Mesenchymal stem cell (in vitro differentiated cells and primary cell): Measurements from ENCODE around the gene IGFL4.
A peak's percentile ranks its signal among the peaks of the same experiment; 100 is the strongest.

Experiments
- DNase-seq: peaks from one replicate; pipeline ENCODE4 v3.0.0-alpha.2; 2013
- H2AFZ ChIP-seq: one replicate; pipeline ENCODE4 v1.6.1; 2013; ENCODE audit warnings: low read depth, mild to moderate bottlenecking, control low read depth, inconsistent platforms, low read length, moderate library complexity
- H2AK5ac ChIP-seq: 2 replicates; pipeline ENCODE4 v1.6.1; 2013; ENCODE audit warnings: low read length, moderate library complexity, mild to moderate bottlenecking, inconsistent platforms; ENCODE audit not compliant: severe bottlenecking
- H2BK120ac ChIP-seq: one replicate; pipeline ENCODE4 v1.6.1; 2013; ENCODE audit warnings: low read depth, mild to moderate bottlenecking, inconsistent platforms, low read length, moderate library complexity
- H2BK12ac ChIP-seq, 2 experiments: one replicate each; pipeline ENCODE4 v1.6.1; 2013; ENCODE audit warnings: inconsistent platforms in 2 of 2, low read length in 2 of 2, mild to moderate bottlenecking in 2 of 2, moderate library complexity in 2 of 2, control low read depth in 1 of 2
- H2BK15ac ChIP-seq: one replicate; pipeline ENCODE4 v1.6.1; 2013; ENCODE audit warnings: mild to moderate bottlenecking, low read depth, inconsistent platforms; ENCODE audit not compliant: poor library complexity, severe bottlenecking
- H2BK5ac ChIP-seq: 2 replicates; pipeline ENCODE4 v1.6.1; 2013; ENCODE audit warnings: low read depth, mild to moderate bottlenecking, low read length, control low read depth, inconsistent platforms; ENCODE audit not compliant: poor library complexity, severe bottlenecking
- H3K14ac ChIP-seq, 2 experiments: one replicate each; pipeline ENCODE4 v1.6.1; 2013; ENCODE audit warnings: inconsistent platforms in 2 of 2, low read length in 2 of 2, control low read depth in 1 of 2, mild to moderate bottlenecking in 1 of 2, moderate library complexity in 1 of 2
- H3K18ac ChIP-seq, 2 experiments: one replicate each; pipeline ENCODE4 v1.6.1; 2013; ENCODE audit warnings: inconsistent platforms in 2 of 2, low read length in 2 of 2, control low read depth in 1 of 2, low read depth in 1 of 2, mild to moderate bottlenecking in 1 of 2
- H3K23ac ChIP-seq, 2 experiments: one replicate each; pipeline ENCODE4 v1.6.1; 2013; ENCODE audit warnings: inconsistent platforms in 2 of 2, low read length in 2 of 2, mild to moderate bottlenecking in 2 of 2, moderate library complexity in 2 of 2, control low read depth in 1 of 2
- H3K27ac ChIP-seq: 2 replicates; pipeline ENCODE4 v1.5.1; 2013; ENCODE audit warnings: mild to moderate bottlenecking, moderate library complexity, low read length, control low read depth, inconsistent platforms; ENCODE audit not compliant: poor library complexity, severe bottlenecking
- H3K27me3 ChIP-seq, 2 experiments: 2 replicates each; pipeline versions ENCODE4 v1.6.1 to v1.7.0; 2013; ENCODE audit warnings: low read length in 2 of 2, mild to moderate bottlenecking in 2 of 2, moderate library complexity in 2 of 2, control low read depth in 1 of 2, inconsistent platforms in 1 of 2; ENCODE audit not compliant: control insufficient read depth in 1 of 2, insufficient read depth in 1 of 2
- H3K36me3 ChIP-seq, 2 experiments: 2 replicates each; pipeline versions ENCODE4 v1.6.1 to v1.7.0; 2013; ENCODE audit warnings: low read length in 2 of 2, control low read depth in 1 of 2, inconsistent platforms in 1 of 2, low read depth in 1 of 2, mild to moderate bottlenecking in 1 of 2; ENCODE audit not compliant: insufficient read depth in 2 of 2, control insufficient read depth in 1 of 2
- H3K4ac ChIP-seq, 2 experiments: one replicate each; pipeline ENCODE4 v1.6.1; 2013; ENCODE audit warnings: inconsistent platforms in 2 of 2, low read length in 2 of 2, mild to moderate bottlenecking in 2 of 2, moderate library complexity in 2 of 2, control low read depth in 1 of 2, low read depth in 1 of 2
- H3K4me1 ChIP-seq: 2 replicates; pipeline ENCODE4 v1.6.1; 2013; ENCODE audit warnings: low read depth, low read length, control low read depth; ENCODE audit not compliant: control insufficient read depth, insufficient read depth
- H3K4me2 ChIP-seq: 2 replicates; pipeline ENCODE4 v1.6.1; 2013; ENCODE audit warnings: low read length, mild to moderate bottlenecking, inconsistent platforms; ENCODE audit not compliant: poor library complexity, severe bottlenecking
- H3K4me3 ChIP-seq, 2 experiments: 2 replicates each; pipeline versions ENCODE4 v1.5.1 to v1.7.0; 2013; ENCODE audit warnings: low read length in 2 of 2, mild to moderate bottlenecking in 2 of 2, control low read depth in 1 of 2, low read depth in 1 of 2; ENCODE audit not compliant: insufficient read depth in 1 of 2
- H3K79me1 ChIP-seq: replicated peaks from 2 replicates; pipeline ENCODE4 v1.6.1; 2013; ENCODE audit warnings: mild to moderate bottlenecking, control low read depth, low read length, inconsistent platforms; ENCODE audit not compliant: poor library complexity, severe bottlenecking
- H3K9ac ChIP-seq: 2 replicates; pipeline ENCODE4 v1.7.0; 2013; ENCODE audit warnings: mild to moderate bottlenecking, low read length, moderate library complexity
- H3K9me3 ChIP-seq: 2 replicates; pipeline ENCODE4 v1.7.0; 2013; ENCODE audit warnings: mild to moderate bottlenecking, low read length; ENCODE audit not compliant: control insufficient read depth
- H4K8ac ChIP-seq: one replicate; pipeline ENCODE4 v1.6.1; 2013; ENCODE audit warnings: inconsistent platforms, mild to moderate bottlenecking, low read length, moderate library complexity
- H4K91ac ChIP-seq: one replicate; pipeline ENCODE4 v1.6.1; 2013; ENCODE audit warnings: mild to moderate bottlenecking, low read length, inconsistent platforms
- WGBS: methylation state at CpG from one replicate; pipeline ENCODE4 v1.1.7; 2013; ENCODE audit warnings: mixed read lengths; 5-methylcytosine and 5-hydroxymethylcytosine counted together

Gene IGFL4

DNA sequence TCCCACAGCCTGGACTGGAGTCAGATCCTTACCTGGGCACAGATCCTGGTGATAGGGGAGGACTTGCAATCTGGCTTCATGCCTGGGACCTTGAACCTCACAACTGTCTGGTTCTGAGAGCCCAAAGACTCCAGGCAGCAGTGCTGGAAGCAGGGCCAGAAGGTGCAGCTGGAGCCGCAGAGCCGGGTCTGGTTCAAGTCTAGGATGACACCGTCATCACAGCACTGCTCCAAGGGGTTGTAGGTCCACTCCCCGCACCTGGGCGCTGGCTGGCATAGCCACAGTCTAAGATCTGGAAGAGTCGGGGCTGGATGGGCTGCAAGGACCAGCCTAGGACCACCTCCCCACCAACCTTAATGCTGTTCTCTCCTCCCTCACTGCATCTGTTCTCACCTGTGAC is 677 bp downstream of the IGFL4 start:
- Histone ChIP-seq H2AK5ac (no peak overlapping the region), H4K8ac (no peak overlapping the region), H3K36me3 (no peaks in the 10 kb centered on the region), H3K4me3 (no peak overlapping the region), H3K27me3 (peaks cover 54 to 74% of the 10 kb centered on the region in 2 experiments), H3K4ac (no peak overlapping the region), H3K4me2 (no peak overlapping the region), H3K23ac (no peak overlapping the region), H3K9ac (no peak overlapping the region), H3K4me1 (peaks cover 10% of the 10 kb centered on the region), H2BK12ac (no peak overlapping the region), H3K27ac (no peak overlapping the region), H2AFZ (no peak overlapping the region), H3K9me3 (peaks cover 39% of the 10 kb centered on the region), H2BK5ac (no peak overlapping the region), H3K79me1 (no peaks in the 10 kb centered on the region), H4K91ac (no peak overlapping the region), H3K18ac (no peak overlapping the region), H2BK15ac (no peak overlapping the region), H3K14ac (no peak overlapping the region), H2BK120ac (no peak overlapping the region)
- no peak for DNase-seq
- WGBS, result 94% methylated on average over 6 of the region's 6 CpGs

DNA sequence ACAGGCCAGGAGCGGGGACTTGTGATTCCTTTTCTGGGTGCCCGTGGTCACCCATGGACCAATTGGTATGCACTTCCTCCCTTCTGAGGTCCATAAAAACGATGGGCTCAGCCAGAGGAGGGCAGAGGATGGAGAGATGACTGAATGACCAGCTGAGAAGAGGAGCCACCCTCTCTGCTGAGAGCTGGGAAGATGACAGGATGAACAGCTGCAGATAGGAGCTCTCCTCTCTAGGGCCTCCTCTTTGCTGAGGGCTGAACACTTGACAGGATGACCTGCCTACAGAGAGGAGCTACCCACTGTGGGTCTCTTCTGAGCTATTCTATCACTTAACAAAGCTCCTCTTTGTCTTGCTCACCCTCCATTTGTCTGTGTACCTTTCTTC is 4.1 kb downstream of the IGFL4 start:
- Histone ChIP-seq H2AFZ (no peak overlapping the region), H3K27me3 (peaks cover 38 to 65% of the 10 kb centered on the region in 2 experiments), H3K4me1 (peaks cover 16% of the 10 kb centered on the region), H3K4me2 (no peak overlapping the region), H3K4ac (no peak overlapping the region), H3K23ac (no peak overlapping the region), H3K36me3 (peaks cover 0 to 15% of the 10 kb centered on the region in 2 experiments), H4K91ac (no peak overlapping the region), H2BK15ac (no peak overlapping the region), H2BK5ac (no peak overlapping the region), H2AK5ac (no peak overlapping the region), H3K4me3 (no peak overlapping the region), H3K14ac (no peak overlapping the region), H2BK12ac (no peak overlapping the region), H3K9me3 (peaks cover 7% of the 10 kb centered on the region), H2BK120ac (no peak overlapping the region), H3K9ac (no peak overlapping the region), H3K79me1 (no peaks in the 10 kb centered on the region), H3K18ac (no peak overlapping the region), H4K8ac (no peak overlapping the region), H3K27ac (peak overlapping the region; percentile 8)
- no peak for DNase-seq
- 60% methylated on average over 3 of the region's 3 CpGs for WGBS

DNA sequence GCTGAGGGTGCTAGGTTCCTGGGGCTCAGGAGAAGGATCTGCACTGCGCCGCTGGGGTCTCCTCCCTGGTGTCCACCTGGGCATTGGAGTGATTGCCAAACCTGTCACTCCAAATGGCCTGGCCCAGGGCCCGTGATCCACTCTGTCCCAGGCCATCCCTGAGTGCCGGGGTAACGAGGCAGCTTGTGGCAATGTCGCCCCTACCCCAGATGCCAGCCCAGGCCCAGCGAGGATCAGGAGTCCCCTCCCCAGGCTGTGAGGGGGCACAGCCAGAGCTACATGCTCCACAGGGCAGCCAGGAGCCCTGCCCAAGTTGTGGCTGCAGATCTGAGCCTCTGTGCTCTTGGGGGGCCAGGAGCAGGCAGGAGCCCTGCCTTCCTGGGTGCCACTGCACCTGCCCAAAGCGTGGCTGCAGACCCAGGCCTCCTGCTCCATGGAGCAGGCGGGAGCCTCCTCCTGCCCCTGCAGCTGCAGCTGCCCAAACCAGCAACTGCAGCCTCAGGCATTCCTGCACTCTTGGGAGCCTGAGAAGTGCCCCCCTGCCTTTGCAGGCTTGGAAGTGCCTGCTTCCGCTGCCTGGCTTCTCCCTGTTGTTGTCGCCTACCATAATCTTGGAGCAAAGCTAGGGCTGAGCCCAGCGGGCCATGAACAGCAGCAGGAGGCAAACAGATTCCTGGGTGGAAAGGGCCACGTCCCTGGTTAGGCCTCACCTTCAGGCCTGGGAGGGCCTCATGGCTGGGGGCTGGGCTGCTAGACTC is 4.6 kb downstream of the IGFL4 start:
- Histone ChIP-seq H3K4me1 (peaks cover 17% of the 10 kb centered on the region), H3K9ac (no peak overlapping the region), H2AFZ (no peak overlapping the region), H2AK5ac (no peak overlapping the region), H3K79me1 (no peaks in the 10 kb centered on the region), H3K4ac (no peak overlapping the region), H3K4me2 (no peak overlapping the region), H3K27ac (no peak overlapping the region), H3K9me3 (peaks cover 2% of the 10 kb centered on the region), H4K8ac (no peak overlapping the region), H2BK12ac (no peak overlapping the region), H2BK5ac (no peak overlapping the region), H2BK15ac (no peak overlapping the region), H2BK120ac (no peak overlapping the region), H3K27me3 (peaks cover 32 to 64% of the 10 kb centered on the region in 2 experiments), H3K36me3 (peaks cover 0 to 15% of the 10 kb centered on the region in 2 experiments), H4K91ac (peak overlapping the region; percentile 15), H3K23ac (no peak overlapping the region), H3K18ac (no peak overlapping the region), H3K4me3 (no peak overlapping the region), H3K14ac (no peak overlapping the region)
- WGBS, result 88% methylated on average over 13 of the region's 13 CpGs
- DNase-seq, result no peak

DNA sequence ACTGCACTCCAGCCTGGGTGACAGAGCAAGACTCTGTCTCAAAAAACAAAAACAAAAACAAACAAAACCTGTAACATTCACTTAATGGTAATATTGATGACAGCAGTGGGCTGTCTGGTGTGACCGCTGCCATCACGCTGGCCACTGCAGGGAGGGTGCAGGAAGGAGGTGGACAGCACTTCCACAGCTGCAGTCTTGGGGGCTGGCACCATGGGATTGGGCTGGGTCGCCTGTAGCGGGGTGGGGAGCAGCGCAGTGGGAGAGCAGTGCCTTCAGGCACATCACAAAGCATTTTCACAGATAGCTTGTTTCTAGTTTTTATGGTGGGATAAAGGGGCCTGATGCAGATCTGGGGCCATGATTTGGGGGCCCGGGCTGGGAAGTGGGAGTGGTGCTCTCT is 5.3 kb downstream of the IGFL4 start:
- H4K91ac ChIP-seq, result no peak overlapping the region
- no peak overlapping the region for H2BK15ac ChIP-seq
- 86% methylated on average over 6 of the region's 6 CpGs for WGBS
- H3K4me3 ChIP-seq, result no peak overlapping the region
- no peak overlapping the region for H2BK12ac ChIP-seq
- H2BK5ac ChIP-seq, result no peak overlapping the region
- no peak overlapping the region for H3K4ac ChIP-seq
- H2BK120ac ChIP-seq, result no peak overlapping the region
- peaks cover 2% of the 10 kb centered on the region for H3K9me3 ChIP-seq
- H4K8ac ChIP-seq, result no peak overlapping the region
- H2AK5ac ChIP-seq, result no peak overlapping the region
- H3K36me3 ChIP-seq, result peaks cover 0 to 15% of the 10 kb centered on the region in 2 experiments
- no peak for DNase-seq
- H3K14ac ChIP-seq, result no peak overlapping the region
- no peak overlapping the region for H3K23ac ChIP-seq
- peaks cover 19% of the 10 kb centered on the region for H3K4me1 ChIP-seq
- H2AFZ ChIP-seq, result no peak overlapping the region
- no peak overlapping the region for H3K9ac ChIP-seq
- no peaks in the 10 kb centered on the region for H3K79me1 ChIP-seq
- H3K27ac ChIP-seq, result no peak overlapping the region
- peaks cover 26 to 59% of the 10 kb centered on the region in 2 experiments for H3K27me3 ChIP-seq
- no peak overlapping the region for H3K18ac ChIP-seq
- no peak overlapping the region for H3K4me2 ChIP-seq
